Kidney epithelial cell (primary cell): ENCODE results near the gene WDSUB1. TPM values are rescaled to one million over a fixed set of nuclear protein-coding genes. Genes with fewer than 3 reads are reported as not detected.

Experiments used
- DNase-seq: peaks from one replicate; pipeline ENCODE4 v3.0.0-alpha.2; 2010; ENCODE audit warnings: low read depth
- H3K27me3 ChIP-seq: 2 replicates; pipeline ENCODE4 v1.6.0; 2011; ENCODE audit warnings: low read length; ENCODE audit not compliant: control insufficient read depth, insufficient read depth
- H3K36me3 ChIP-seq: 2 replicates; pipeline ENCODE4 v1.5.1; 2011; ENCODE audit warnings: low read length; ENCODE audit not compliant: control insufficient read depth, insufficient read depth
- H3K4me3 ChIP-seq: 2 replicates; pipeline ENCODE4 v1.5.1; 2011; ENCODE audit warnings: low read depth, mild to moderate bottlenecking, control low read depth, low read length
- total RNA-seq: library from RNA; depleted of rRNA; stranded (reverse); fragments of >200 nt; gene quantifications from 2 replicates; pipeline ENCODE4 v1.2.3, GENCODE V29; 2015
- TF ChIP-seq, protein P1 (sequence below): IDR thresholded peaks from 2 replicates; pipeline ENCODE4 v1.5.1; 2011; ENCODE audit warnings: mild to moderate bottlenecking, moderate library complexity, low read length, control low read depth, inconsistent platforms; ENCODE audit not compliant: insufficient read depth, poor library complexity, severe bottlenecking

The WDSUB1 gene
- total RNA-seq, 1 donor from 2014 or later, result 8.0 TPM

DNA sequence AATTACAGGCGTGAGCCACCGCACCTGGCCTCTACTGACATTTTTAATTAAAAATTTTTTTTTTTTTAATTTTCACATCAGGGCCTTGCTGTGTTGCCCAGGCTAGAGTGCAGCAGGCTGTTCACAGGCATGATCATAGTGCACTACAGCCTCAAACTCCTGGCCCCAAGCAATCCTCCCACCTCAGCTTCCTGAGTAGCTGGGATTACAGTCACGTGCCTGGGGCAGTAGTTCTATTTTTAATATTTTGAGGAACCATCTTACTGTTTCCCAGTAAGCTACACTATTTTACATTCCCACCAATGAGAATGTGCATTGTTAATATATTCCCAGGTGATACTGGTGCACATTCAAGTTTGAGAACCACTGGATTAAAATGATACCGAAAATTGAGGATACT, 92.7 kb downstream of the WDSUB1 start:
- TF ChIP-seq, protein P1, sequence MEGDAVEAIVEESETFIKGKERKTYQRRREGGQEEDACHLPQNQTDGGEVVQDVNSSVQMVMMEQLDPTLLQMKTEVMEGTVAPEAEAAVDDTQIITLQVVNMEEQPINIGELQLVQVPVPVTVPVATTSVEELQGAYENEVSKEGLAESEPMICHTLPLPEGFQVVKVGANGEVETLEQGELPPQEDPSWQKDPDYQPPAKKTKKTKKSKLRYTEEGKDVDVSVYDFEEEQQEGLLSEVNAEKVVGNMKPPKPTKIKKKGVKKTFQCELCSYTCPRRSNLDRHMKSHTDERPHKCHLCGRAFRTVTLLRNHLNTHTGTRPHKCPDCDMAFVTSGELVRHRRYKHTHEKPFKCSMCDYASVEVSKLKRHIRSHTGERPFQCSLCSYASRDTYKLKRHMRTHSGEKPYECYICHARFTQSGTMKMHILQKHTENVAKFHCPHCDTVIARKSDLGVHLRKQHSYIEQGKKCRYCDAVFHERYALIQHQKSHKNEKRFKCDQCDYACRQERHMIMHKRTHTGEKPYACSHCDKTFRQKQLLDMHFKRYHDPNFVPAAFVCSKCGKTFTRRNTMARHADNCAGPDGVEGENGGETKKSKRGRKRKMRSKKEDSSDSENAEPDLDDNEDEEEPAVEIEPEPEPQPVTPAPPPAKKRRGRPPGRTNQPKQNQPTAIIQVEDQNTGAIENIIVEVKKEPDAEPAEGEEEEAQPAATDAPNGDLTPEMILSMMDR, result no peak
- Histone ChIP-seq H3K36me3 (no peaks in the 10 kb centered on the region), H3K27me3 (no peaks in the 10 kb centered on the region), H3K4me3 (no peak overlapping the region)
- no peak for DNase-seq

DNA sequence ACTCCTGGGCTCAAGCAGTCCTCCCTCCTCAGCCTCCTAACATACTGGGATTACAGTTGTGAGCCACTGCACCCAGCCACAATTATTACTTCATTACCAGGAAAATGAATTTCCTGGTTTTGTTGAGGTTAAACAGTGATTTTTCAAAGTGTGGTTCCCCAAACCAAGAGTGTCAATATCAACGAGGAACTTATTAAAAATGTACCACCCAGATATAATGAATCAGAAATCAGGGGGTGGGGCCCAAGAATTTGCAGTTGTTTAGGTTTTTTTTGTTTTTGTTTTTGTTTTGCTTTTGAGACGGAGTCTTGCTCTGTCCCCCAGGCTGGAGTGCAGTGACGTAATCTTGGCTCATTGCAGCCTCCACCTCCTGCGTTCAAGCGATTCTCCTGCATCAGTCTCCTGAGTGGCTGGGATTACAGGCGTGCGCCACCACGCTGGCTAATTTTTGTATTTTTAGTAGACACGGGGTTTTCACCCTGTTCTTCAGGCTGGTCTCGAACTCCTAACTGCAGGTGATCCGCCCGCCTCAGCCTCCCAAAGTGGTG, 94.1 kb downstream of the WDSUB1 start:
- H3K27me3 ChIP-seq, result no peaks in the 10 kb centered on the region
- TF ChIP-seq, protein P1, result no peak
- DNase-seq, result no peak
- H3K4me3 ChIP-seq, result no peak overlapping the region
- no peaks in the 10 kb centered on the region for H3K36me3 ChIP-seq

DNA sequence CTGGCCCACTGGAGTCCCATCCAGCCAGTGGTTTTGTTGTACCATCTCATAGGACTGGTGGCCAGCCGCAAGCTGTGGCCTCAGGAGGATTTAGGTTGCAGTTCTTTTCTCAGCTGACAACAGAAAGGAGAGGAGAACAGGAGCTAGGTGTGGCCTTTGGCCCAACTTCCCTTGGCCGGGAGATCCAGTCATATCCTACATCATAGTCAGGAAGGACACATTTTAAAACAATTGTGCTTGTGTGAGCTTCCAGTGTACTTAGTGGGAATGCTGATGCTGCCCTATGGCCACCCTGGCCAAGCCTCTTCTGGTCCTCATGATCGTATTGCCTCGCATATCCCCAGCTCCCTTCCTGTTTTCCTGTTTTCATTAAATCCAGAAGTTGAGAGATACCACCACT, 98.1 kb downstream of the WDSUB1 start:
- no peaks in the 10 kb centered on the region for H3K27me3 ChIP-seq
- no peaks in the 10 kb centered on the region for H3K36me3 ChIP-seq
- TF ChIP-seq, protein P1, result no peak
- DNase-seq, result no peak
- no peak overlapping the region for H3K4me3 ChIP-seq

DNA sequence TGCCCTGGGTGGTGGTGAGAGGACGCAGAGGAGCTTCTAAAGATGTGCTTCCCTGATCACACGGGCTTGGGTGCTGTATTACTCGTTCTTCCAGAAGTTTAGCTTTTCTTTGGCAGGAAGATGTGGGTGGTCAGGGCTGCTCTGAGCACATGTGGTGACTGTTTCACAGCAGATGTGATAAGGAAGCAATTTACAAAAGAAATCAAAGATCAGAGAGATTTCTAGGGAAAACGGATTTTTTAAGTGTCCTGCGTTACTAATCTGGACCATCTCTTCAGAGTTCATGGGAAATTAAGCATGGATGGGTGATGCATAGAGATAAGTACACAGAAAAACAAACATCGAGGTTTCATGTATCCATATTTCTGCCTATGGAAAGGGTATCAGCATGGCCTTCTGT, 99.4 kb downstream of the WDSUB1 start:
- Histone ChIP-seq H3K4me3 (no peak overlapping the region), H3K36me3 (no peaks in the 10 kb centered on the region), H3K27me3 (no peaks in the 10 kb centered on the region)
- no peak for DNase-seq
- TF ChIP-seq, protein P1, result no peak

DNA sequence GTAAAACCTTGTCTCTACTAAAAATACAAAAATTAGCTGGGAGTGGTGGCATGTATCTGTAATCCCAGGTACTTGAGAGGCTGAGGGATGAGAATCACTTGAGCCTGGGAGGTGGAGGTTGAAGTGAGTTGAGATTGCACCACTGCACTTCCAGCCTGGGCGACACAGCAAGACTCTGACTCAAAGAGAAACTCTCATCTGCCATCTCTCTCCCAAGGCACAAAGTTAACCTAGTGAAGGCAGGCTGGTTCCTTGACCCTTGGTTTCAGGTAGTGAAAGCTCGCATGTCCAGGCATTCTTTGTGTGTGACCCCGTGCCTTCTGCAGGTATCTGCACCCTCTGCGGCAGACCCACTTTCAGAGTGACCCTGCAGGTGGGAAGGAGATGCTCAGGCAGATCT, 100.0 kb downstream of the WDSUB1 start:
- Histone ChIP-seq H3K36me3 (no peaks in the 10 kb centered on the region), H3K4me3 (no peak overlapping the region), H3K27me3 (no peaks in the 10 kb centered on the region)
- no peak for DNase-seq
- TF ChIP-seq, protein P1, result no peak
